ENCODE measurements around the gene OSBPL5.

DNA sequence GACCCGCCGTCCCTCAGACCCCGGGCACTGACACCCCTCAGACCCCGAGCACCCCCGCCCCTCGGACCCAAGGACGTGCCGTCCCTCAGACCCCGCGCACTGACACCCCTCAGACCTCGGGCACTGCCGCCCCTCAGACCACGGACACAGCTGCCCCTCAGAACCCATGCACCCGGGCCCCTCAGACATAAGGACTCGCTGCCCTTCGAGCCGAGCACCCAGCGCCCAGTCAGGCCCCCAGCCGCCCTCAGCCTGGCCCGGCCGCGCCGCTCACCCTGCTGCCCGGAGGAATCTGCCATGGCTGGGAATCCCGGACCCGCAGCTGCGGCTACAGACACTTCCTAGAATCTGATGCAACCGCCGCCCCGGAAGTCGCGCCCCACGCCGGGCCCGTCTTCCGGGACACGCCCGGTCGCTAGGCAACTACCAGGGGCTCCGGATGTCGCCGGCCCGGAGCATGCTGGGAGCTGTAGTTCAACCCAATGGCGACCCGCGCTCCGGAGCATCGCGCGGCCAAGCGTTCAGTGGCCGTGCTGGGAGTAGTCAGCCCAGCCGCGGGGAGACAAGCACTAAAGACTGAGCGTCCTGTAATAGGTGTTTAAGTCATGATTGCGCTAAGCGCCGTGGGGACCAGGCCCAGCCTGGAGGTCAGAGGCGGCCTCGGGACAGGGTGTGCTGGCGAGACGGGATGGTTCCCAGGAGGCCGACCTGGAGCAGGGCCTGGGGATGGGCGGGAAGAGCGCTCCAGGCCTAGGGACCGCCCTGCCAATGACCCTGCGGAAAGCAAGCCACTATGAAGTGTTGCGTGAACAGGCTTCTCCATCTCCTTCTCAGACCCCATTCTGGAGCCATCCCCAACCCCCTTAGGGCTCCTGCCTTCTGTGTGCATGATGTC, 107.8 kb downstream of the OSBPL5 start, which contains the start of gene CARS1:
- no peak for TF ChIP-seq CTCF (conservative IDR thresholded peaks at IDR 0.05 in 1 of 2, IDR thresholded peaks at IDR 0.05 in 1 of 2; ENCODE audit: low read depth in 1 of 2, low read length in 2 of 2)
- TF ChIP-seq EZH2 (IDR thresholded peaks at IDR 0.05; ENCODE audit: low read length, missing control alignments) = no peak
